HEK293T (cell line): Measurements from ENCODE around the gene ACTR5.

ENCODE experiments used
- CTCF ChIA-PET: fragments of 350-600 bp; formaldehyde crosslinking; extraction: SDS; loops from one replicate; lab custom pipeline; 2021; ENCODE audit warnings: antibody characterized with exemption, inconsistent platforms; lab: Yijun Ruan, JAX
- POLR2A ChIA-PET: fragments of 350-600 bp; formaldehyde crosslinking; extraction: SDS; loops from one replicate; lab custom pipeline; 2020; ENCODE audit warnings: antibody characterized with exemption, inconsistent platforms; lab: Yijun Ruan, JAX
- DNase-seq: peaks from one replicate; pipeline ENCODE4 v3.0.0; 2012; ENCODE audit warnings: mixed read lengths; ENCODE audit errors: extremely low spot score
- ARNT ChIP-seq: fragments of 450-650 bp; IDR thresholded peaks from 2 replicates; pipeline ENCODE4 v1.6.1; 2017; ENCODE audit warnings: mild to moderate bottlenecking
- BHLHE40 ChIP-seq: fragments of 450-650 bp; IDR thresholded peaks from 2 replicates; pipeline ENCODE4 v1.6.1; 2016; ENCODE audit warnings: mild to moderate bottlenecking, moderate library complexity, borderline replicate concordance
- CTBP1 ChIP-seq: fragments of 450-650 bp; IDR thresholded peaks from 2 replicates; pipeline ENCODE4 v1.6.1; 2016; ENCODE audit warnings: borderline replicate concordance
- ELF4 ChIP-seq: fragments of 450-650 bp; IDR thresholded peaks from 2 replicates; pipeline ENCODE4 v1.6.1; 2017; ENCODE audit warnings: antibody characterized with exemption
- FOXA1 ChIP-seq: fragments of 450-650 bp; IDR thresholded peaks from 2 replicates; pipeline ENCODE4 v1.6.1; 2016; ENCODE audit warnings: mild to moderate bottlenecking
- FOXK2 ChIP-seq: fragments of 450-650 bp; IDR thresholded peaks from 2 replicates; pipeline ENCODE4 v1.6.1; 2016; ENCODE audit warnings: mild to moderate bottlenecking
- FOXM1 ChIP-seq: fragments of 450-650 bp; IDR thresholded peaks from 2 replicates; pipeline ENCODE4 v1.6.1; 2017; ENCODE audit warnings: mild to moderate bottlenecking, borderline replicate concordance
- HDGF ChIP-seq: fragments of 450-650 bp; IDR thresholded peaks from 2 replicates; pipeline ENCODE4 v1.6.1; 2017; ENCODE audit warnings: antibody characterized with exemption, borderline replicate concordance
- L3MBTL2 ChIP-seq: fragments of 450-650 bp; conservative IDR thresholded peaks from 2 replicates; pipeline ENCODE4 v1.6.1; 2016; ENCODE audit warnings: mild to moderate bottlenecking
- LEF1 ChIP-seq: fragments of 450-650 bp; IDR thresholded peaks from 2 replicates; pipeline ENCODE4 v1.6.1; 2017; ENCODE audit warnings: mild to moderate bottlenecking, borderline replicate concordance
- NFRKB ChIP-seq: fragments of 450-650 bp; IDR thresholded peaks from 2 replicates; pipeline ENCODE4 v1.6.1; 2016; ENCODE audit warnings: mild to moderate bottlenecking, moderate library complexity
- PKNOX1 ChIP-seq: fragments of 450-650 bp; IDR thresholded peaks from 2 replicates; pipeline ENCODE4 v1.6.1; 2016
- SP1 ChIP-seq: fragments of 450-650 bp; IDR thresholded peaks from 2 replicates; pipeline ENCODE4 v1.6.1; 2017
- SUZ12 ChIP-seq: fragments of 450-650 bp; IDR thresholded peaks from 2 replicates; pipeline ENCODE4 v1.6.1; 2016; ENCODE audit warnings: mild to moderate bottlenecking
- TARDBP ChIP-seq: fragments of 450-650 bp; IDR thresholded peaks from 2 replicates; pipeline ENCODE4 v1.6.1; 2016
- ZNF384 ChIP-seq: fragments of 450-650 bp; IDR thresholded peaks from 2 replicates; pipeline ENCODE4 v1.6.1; 2016

ACTR5 gene

DNA sequence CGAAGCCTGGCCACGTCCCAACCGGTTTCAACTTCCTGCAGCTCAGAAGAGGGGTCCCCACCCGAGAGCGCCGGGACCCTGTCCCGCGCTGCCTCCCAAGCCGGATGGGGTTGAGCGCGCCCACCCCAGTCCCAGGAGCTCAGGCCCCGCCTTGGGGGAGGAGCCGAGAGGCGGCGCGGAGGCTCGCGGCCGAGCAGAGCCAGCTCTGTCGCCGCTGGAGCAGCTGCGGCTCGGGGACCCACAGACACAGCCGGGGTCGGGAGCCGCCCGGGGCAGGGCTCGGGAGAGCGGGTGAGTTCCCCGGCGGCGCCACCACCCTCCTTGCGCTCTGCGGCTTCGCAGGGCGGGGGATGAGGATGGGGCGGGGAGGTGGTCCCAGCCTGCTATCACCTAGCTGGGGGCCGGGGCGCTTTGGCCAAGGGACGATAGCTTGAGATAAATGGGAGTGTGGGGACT, 57.3 kb downstream of the ACTR5 start, which contains the start of gene PPP1R16B:
Gene PPP1R16B, plus strand, starts transcription at position 196 of the 456 bp plus-strand sequence. CDS start 30,229 bp downstream, outside the sequence.
- CTCF ChIA-PET = interaction anchor here (0.6 to 1.6 kb wide), 2 partner anchors 15 to 21 kb away, joined by 3 to 11 read pairs; no protein-coding TSS in a partner anchor
- POLR2A ChIA-PET = interaction anchor here (1.0 kb wide), 1 partner anchor 20 kb away, joined by 4 read pairs; no protein-coding TSS in a partner anchor

DNA sequence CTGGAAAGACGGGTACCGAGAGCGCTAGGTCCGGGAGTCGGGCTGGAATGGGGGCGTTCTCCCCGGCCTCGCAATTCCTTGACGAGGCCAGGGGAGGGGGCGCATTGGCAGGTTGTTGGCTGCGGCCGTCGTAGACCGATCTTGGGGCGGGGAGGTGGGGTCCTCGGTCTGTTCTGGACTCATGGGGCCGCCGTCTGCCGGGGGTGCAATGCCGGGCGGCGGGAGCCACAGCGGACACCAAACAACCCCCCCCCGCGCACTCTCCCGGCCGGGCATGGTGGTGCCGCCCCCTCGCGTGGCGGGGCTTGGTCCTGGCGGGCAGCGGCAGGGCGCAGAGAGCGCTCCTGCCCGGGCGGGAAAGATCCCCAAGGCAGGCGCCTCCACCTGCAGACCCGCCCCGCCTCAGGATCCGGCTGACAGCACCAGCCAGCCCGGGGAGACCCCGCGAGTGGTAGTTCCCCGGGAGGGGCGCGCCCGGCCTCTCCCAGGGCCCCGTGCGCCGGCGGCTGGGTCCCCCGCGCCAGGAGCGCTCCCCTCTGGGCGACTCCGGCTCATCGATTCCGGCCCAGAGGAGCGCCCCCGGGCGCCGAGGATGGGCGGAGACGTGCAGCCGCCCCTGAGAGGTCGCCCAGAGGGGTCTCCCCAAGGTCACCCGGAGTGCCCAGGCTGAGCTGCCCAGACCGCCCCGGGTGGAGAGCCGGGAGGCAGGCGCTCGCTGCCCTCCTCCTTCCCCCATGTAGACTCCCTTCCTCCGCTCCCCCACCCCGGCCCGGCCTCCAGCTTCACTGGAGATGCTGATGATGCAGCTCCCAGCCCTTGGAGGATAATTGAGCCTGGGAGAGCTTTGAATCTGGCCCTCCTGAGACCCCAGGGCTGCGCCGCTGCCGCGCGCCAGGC, 57.9 kb downstream of the ACTR5 start:
- peak; percentile 39 for DNase-seq
- TF ChIP-seq L3MBTL2 = peak; percentile 37
- TF ChIP-seq CTBP1 = no peak
- ChIA-PET POLR2A (interaction anchor here (1.0 to 1.5 kb wide), 2 partner anchors 10 to 20 kb away, joined by 3 to 4 read pairs; no protein-coding TSS in a partner anchor), CTCF (interaction anchor here (0.6 to 1.6 kb wide), 4 partner anchors 9 to 55 kb away, joined by 3 to 11 read pairs (median 4); no protein-coding TSS in a partner anchor)

More for the DNA sequence above, 57.3 kb downstream of the ACTR5 start, which contains the start of gene PPP1R16B:
- no peak for TF ChIP-seq SP1
- TF ChIP-seq ZNF384 = no peak
- TF ChIP-seq LEF1 = no peak
- no peak for TF ChIP-seq NFRKB
- TF ChIP-seq FOXA1 = no peak
- TF ChIP-seq L3MBTL2 = no peak
- no peak for TF ChIP-seq FOXM1
- no peak for TF ChIP-seq BHLHE40
- no peak for TF ChIP-seq SUZ12
- DNase-seq = peak; percentile 79

DNA sequence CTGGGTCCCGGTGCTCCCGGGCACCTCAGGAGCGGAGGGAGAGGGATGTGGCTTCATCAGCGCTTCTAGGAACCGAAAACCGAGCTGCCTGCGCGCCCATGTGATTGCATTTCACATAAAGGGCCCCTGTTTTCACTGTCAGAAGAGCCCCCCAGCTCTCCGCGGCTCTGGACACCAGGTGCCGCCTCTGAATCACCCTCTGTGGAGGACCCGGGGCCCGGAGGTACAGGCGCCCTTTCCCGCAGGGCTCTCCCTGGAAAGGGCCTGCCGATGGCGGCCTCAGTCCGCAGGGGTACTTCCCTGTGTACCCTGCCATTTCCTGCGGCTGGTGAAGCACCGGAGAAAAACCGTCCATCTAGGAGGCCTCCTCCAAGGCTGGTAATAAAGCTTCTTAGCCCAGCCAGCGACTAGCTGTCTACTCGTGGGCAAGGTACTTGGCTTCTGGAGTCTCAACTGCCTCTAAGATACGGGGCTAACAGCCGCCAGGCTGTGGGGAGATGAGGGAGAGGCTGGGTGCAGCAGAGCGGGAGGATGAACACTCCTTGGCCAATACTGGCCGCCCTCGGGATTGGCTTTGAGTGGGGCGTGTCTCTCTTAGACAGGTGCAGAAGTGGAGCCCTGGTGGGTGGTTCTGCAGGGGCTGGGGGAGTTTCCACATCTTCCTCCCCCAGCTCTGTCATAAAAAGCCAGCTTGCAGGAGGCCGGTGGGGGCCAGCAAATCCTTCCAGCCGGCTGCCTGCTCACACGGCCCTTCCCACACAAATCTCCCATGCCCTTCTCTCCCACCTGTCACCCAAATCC, 58.8 kb downstream of the ACTR5 start:
- POLR2A ChIA-PET = interaction anchor here (1.5 kb wide), 1 partner anchor 9 kb away, joined by 3 read pairs; no protein-coding TSS in a partner anchor
- CTCF ChIA-PET = interaction anchor here (0.7 to 1.2 kb wide), 2 partner anchors 10 to 54 kb away, joined by 3 to 4 read pairs; no protein-coding TSS in a partner anchor
- no peak for TF ChIP-seq NFRKB
- no peak for TF ChIP-seq SUZ12
- TF ChIP-seq FOXK2 = no peak
- no peak for TF ChIP-seq ZNF384
- TF ChIP-seq PKNOX1 = no peak
- TF ChIP-seq FOXM1 = no peak
- TF ChIP-seq ARNT = no peak
- no peak for TF ChIP-seq L3MBTL2
- TF ChIP-seq LEF1 = no peak
- TF ChIP-seq ELF4 = no peak
- no peak for TF ChIP-seq TARDBP
- TF ChIP-seq CTBP1 = no peak
- no peak for TF ChIP-seq SP1
- TF ChIP-seq FOXA1 = no peak
- no peak for TF ChIP-seq HDGF
- no peak for TF ChIP-seq BHLHE40
- DNase-seq = no peak

DNA sequence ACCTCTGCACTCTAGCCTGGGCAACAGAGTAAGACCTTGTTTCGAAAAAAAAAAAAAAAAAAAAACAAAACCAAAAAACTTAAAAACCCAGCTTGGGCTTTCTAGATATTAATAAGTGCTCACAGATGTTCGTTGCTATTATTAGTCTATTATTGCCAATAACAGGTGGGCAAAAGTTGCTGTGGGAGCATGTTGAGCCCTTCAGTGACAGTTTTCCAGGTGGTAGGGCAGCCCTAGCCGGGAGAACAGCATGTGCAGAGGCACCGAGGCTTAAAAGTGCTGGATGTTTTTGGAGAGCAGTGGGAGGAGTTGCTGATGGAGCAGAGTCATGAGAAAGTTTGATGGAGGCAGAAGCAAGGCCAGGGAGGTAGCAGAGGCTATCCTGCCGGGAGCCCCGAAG, 61.7 kb downstream of the ACTR5 start:
- ChIA-PET POLR2A (no interaction called here), CTCF (no interaction called here)
- TF ChIP-seq FOXK2 (no peak), HDGF (no peak), ZNF384 (no peak), FOXA1 (no peak), SP1 (no peak), TARDBP (no peak), ELF4 (no peak), FOXM1 (no peak), CTBP1 (no peak), ARNT (no peak), SUZ12 (no peak), LEF1 (no peak), BHLHE40 (no peak), L3MBTL2 (no peak), PKNOX1 (no peak)
- no peak for DNase-seq

GRCh38 chr20:38810926-38811630, 62.8 kb downstream of the ACTR5 start:
- TF ChIP-seq ARNT = no peak
- no peak for TF ChIP-seq FOXA1
- TF ChIP-seq PKNOX1 = no peak
- ChIA-PET CTCF (no interaction called here), POLR2A (no interaction called here)
- DNase-seq = no peak
